ENCODE measurements around the gene KIZ.

The KIZ gene

DNA sequence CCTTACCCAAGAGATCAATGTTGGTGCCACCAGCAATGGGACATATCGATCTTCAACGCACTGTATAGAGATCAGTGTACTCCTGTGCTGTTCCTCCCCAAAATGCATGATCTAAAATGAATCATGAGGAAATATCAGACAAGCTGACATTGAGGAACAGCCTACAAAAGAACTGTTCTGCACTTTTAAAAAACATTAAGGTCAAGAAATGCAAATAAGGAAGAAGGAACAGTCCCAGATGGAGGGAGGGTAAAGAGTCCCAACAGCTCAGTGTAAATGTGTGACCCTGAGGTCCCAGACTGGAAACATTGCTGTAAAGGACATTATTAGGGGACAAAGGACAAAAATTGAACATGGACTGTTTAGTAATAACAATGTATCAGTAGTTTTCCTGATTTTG, 152.9 kb downstream of the KIZ start:
- TF ChIP-seq, protein P1, sequence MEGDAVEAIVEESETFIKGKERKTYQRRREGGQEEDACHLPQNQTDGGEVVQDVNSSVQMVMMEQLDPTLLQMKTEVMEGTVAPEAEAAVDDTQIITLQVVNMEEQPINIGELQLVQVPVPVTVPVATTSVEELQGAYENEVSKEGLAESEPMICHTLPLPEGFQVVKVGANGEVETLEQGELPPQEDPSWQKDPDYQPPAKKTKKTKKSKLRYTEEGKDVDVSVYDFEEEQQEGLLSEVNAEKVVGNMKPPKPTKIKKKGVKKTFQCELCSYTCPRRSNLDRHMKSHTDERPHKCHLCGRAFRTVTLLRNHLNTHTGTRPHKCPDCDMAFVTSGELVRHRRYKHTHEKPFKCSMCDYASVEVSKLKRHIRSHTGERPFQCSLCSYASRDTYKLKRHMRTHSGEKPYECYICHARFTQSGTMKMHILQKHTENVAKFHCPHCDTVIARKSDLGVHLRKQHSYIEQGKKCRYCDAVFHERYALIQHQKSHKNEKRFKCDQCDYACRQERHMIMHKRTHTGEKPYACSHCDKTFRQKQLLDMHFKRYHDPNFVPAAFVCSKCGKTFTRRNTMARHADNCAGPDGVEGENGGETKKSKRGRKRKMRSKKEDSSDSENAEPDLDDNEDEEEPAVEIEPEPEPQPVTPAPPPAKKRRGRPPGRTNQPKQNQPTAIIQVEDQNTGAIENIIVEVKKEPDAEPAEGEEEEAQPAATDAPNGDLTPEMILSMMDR (IDR thresholded peaks at IDR 0.05) = no peak

DNA sequence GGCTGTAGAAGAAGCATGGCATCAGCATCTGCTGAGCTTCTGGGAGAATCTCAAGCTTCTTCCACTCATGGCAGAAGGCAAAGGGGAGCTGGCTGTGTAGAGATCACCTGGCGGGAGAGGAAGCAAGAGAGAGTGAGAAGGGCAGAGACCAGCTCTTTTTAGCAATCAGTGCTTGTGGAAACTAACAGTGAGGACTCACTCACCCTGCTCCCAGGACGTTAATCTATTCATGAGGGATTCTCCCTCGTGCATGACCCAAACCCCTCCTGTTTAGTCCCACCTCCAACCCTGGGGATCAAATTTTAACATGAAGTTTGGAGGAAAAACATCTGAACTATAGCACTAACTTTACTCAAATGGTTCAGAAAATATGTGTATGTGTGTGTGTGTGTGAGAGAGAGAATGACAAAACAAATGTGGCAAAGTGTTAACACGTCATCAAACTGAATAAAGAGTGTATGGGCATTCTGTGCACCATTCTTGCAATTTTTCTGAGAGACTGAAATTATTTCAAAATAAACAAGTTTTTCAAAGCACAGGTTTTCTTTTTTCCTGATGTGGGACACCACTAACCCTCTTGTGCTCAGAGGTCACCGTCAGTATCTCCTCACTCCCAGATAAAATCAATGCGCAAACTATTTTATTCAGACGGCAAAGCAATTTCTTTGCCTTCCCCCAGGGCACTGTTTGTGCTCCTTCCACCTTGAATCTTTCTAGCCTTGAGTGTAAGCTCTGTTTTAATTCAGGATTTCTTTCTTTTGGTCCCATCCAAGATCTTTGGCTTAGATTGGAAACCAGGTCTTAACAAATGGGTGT, 154.0 kb downstream of the KIZ start:
- TF ChIP-seq, protein P1 (IDR thresholded peaks at IDR 0.05) = no peak

DNA sequence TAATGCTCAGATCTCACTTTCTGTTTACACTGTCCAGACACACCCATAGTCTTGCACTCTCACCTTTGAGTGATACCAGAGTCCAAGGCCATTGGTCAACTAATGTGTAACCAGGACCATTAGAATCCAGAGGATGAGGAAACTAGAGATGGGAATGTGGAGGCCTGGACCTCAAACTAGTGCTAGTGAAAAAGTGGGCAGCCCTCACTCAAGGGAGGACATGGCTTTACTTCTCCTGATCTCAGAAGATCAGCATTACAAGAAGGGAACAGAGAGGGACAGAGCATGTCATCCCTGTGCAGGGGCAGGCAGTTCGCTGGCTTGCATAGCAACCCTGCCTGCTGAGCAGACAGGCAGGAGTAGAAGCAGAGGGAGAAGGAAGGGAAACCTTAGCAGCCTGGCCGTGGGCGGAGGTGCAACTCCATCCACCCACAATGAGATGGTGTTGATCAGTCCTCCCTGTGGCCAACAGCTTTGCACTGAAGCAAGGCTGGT, 154.7 kb downstream of the KIZ start:
- TF ChIP-seq, protein P1 (IDR thresholded peaks at IDR 0.05) = no peak

DNA sequence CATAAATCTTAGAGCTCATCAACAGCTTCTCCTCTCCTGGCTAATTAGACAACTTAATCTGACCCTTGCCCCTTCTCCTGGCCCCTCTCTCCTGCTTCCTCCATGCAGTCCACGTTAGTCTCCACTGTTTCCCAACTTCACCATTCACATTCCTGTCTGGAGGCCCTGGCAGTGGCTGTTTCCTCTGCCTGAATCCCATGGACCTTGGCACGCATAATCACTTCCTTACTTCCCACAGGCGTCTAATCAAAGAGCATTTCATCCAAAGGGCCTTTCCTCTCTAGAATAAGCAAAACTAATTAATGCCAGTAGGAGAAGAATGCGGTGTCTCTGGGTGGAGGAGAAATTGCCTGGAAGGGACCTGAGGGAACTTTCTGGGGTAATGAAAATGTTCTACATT, 160.9 kb downstream of the KIZ start:
- TF ChIP-seq, protein P1 (IDR thresholded peaks at IDR 0.05) = no peak

DNA sequence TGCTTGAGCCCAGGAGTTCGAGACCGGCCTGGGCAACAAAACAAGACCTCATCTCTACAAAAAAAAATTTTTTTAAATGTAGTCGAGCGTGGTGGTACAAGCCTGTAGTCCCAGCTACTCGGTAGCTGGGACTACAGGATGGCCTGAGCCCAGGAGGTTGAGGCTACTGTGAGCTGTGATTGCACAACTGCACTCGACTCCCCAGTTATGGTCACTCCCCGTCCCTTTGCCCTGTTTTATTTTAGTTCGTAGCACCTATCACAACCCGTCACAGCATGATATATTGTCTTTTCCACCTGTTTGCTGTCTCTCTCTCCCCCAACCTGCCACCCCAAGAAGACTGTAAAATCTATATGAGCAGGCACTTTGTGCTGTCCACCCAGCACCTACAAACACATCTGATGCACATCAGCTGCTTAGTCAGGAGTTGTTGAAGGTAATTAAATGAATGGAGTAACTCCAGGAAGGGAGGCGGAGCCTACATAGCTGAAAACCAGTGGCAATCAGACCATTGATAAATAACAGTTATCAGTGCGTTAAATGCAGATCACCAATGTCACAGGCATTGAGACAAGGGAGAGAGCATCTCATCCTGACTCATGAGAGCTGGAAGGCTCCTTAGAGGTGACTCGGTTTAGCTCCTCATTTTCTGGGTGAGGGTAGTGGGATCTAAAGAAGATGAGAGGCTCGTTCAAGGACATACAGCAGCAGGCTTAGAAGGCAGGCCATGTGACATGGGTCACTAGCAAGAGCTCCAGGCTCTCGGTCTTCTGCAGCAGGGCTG, 162.9 kb downstream of the KIZ start:
- TF ChIP-seq, protein P1 (IDR thresholded peaks at IDR 0.05) = no peak

DNA sequence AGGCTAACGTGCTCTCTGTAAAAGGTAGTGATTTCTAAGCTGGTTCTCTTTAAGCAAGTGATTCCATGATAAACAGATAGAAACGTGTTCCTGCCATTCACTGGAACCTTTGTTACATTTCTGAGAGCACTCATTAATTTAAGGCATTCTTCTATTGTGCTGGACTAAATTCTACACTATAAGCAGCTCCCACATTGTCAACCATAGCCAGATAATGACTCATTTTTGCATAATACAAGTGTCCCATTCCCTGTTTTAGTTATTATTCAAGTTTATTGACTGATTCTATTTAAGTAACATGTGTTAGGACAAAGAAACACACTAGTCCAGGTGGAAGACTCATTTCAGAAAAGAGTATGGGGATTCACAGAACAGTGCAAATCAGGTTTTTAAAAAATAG, 163.8 kb downstream of the KIZ start:
- TF ChIP-seq, protein P1 (IDR thresholded peaks at IDR 0.05) = no peak

DNA sequence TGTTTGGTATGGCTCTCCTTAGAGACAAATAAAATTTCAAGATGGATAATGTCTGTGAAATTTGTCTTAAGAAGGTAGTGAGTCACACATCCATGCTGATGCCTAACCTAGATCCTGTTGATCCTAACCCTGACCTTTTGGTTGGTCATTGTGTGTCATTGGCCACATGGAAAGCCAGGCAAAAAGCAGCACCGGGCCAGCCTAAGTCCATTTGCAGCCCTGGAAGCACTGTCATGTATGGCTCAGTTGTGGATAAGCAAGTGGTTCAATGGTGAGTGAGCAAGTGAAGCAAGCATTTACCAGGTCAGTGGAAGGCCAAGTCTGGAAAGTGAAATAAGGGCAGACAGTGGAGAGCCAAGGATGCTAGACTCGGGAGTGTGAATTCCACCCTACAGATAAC, 165.1 kb downstream of the KIZ start:
- TF ChIP-seq, protein P1 (IDR thresholded peaks at IDR 0.05) = no peak

Measured in LNCAP (cell line).